Esophagus squamous epithelium (tissue), 5 donors: ENCODE data around the gene METTL6. TPM values are rescaled to one million over a fixed set of nuclear protein-coding genes. Genes with fewer than 3 reads are reported as not detected.
"Not testable (repeated sequence)": the region's sequence is repeated elsewhere in the genome, so short reads cannot be mapped to it uniquely, and the experiment has no call there.

Experiments
- DNase-seq: peaks from one replicate; lab custom pipeline; 2025; lab: John Stamatoyannopoulos, UW
- H3K27ac ChIP-seq, 4 donors: fragments of 200-600 bp; sonication (generic); one replicate each; pipeline ENCODE4 v1.5.1; 2016 to 2019; ENCODE audit warnings: mild to moderate bottlenecking in 1 of 4
- H3K27me3 ChIP-seq, 4 donors: fragments of 200-600 bp; sonication (generic); 1 replicate in 3 of 4; 2 replicates in 1 of 4; pipeline versions ENCODE4 v1.5.1 to v1.6.0; 2017 to 2021; ENCODE audit warnings: antibody characterized with exemption in 1 of 4
- H3K36me3 ChIP-seq, 3 donors: fragments of 200-600 bp; sonication (generic); one replicate each; pipeline ENCODE4 v1.5.1; 2016 to 2019
- H3K4me1 ChIP-seq, 3 donors: fragments of 200-600 bp; sonication (generic); one replicate each; pipeline ENCODE4 v1.5.1; 2017 to 2019
- H3K4me3 ChIP-seq, 4 donors: fragments of 200-600 bp; sonication (generic); 1 replicate in 3 of 4; 2 replicates in 1 of 4; pipeline ENCODE4 v1.5.1; 2016 to 2019; ENCODE audit warnings: mild to moderate bottlenecking in 2 of 4, moderate library complexity in 1 of 4
- H3K9me3 ChIP-seq, 3 donors: fragments of 200-600 bp; sonication (generic); one replicate each; pipeline ENCODE4 v1.5.1; 2016 to 2019
- CTCF ChIP-seq, 6 experiments: fragments of 450-650 bp in 4 of 6; fragments of 200-600 bp in 2 of 6; sonication (generic) in 2 of 6; IDR thresholded peaks; one replicate each; pipeline ENCODE4 v1.5.1; 2016 to 2019; ENCODE audit warnings: antibody characterized with exemption in 6 of 6, mild to moderate bottlenecking in 4 of 6, moderate library complexity in 4 of 6
- POLR2A ChIP-seq, 4 donors: fragments of 450-650 bp; IDR thresholded peaks; one replicate each; pipeline ENCODE4 v1.6.1; 2017; ENCODE audit warnings: antibody characterized with exemption in 4 of 4, mild to moderate bottlenecking in 4 of 4, moderate library complexity in 3 of 4
- WGBS, 2 donors: methylation state at CpG; one replicate each; pipeline ENCODE4 v1.1.5; 2018; 5-methylcytosine and 5-hydroxymethylcytosine counted together
- intact Hi-C: fragments of 100-400 bp; cut with DNase I; formaldehyde crosslinking; loops from one replicate; pipeline ENCODE4 v1.15.0; 2022
- total RNA-seq, 4 donors: library from RNA; depleted of rRNA; stranded (reverse); fragments of >200 nt; gene quantifications; one replicate each; pipeline ENCODE4 v1.1.0, GENCODE V29; 2016
- donor health status: DM: yes; HTN: yes; CAD: no.

The METTL6 gene
- total RNA-seq, 4 donors from 2014 or later = 5.8 to 16.4 (median 12.9) TPM

- no peak for DNase-seq
- Histone ChIP-seq H3K36me3 (no peaks in the 10 kb centered on the region), H3K9me3 (peaks cover 0 to 8% (median 0%) of the 10 kb centered on the region in 3 donors), H3K4me3 (no peak overlapping the region), H3K4me1 (no peaks in the 10 kb centered on the region), H3K27me3 (no peaks in the 10 kb centered on the region), H3K27ac (no peak overlapping the region)
- WGBS, 2 donors = 69 to 76% methylated on average over 5 of the region's 5 CpGs
- no peak for TF ChIP-seq POLR2A (IDR thresholded peaks at IDR 0.05)
- no peak for TF ChIP-seq CTCF (IDR thresholded peaks at IDR 0.05)
- intact Hi-C loops = no loop called here
Observed at GRCh38 chr3:15399970-15400369, 27.4 kb downstream of the METTL6 start.

GRCh38 chr3:15398731-15399133 lies 28.6 kb downstream of the METTL6 start:
- H3K27me3 ChIP-seq, DNase-seq, H3K36me3 ChIP-seq, H3K4me1 ChIP-seq, H3K9me3 ChIP-seq, H3K4me3 ChIP-seq, intact Hi-C loops, H3K27ac ChIP-seq: not testable (repeated sequence)
- TF ChIP-seq CTCF (IDR thresholded peaks at IDR 0.05) = peak in 4 of 6 experiments; percentile 5 to 44 (median 21)
- 85 to 86% methylated on average over 3 of the region's 3 CpGs for WGBS, 2 donors

- 84 to 89% methylated on average over 2 of the region's 2 CpGs for WGBS, 2 donors
- DNase-seq, H3K4me1 ChIP-seq, H3K27ac ChIP-seq, H3K4me3 ChIP-seq, H3K9me3 ChIP-seq, H3K27me3 ChIP-seq, H3K36me3 ChIP-seq, intact Hi-C loops: not testable (repeated sequence)
Observed at GRCh38 chr3:15393252-15393651, 34.1 kb downstream of the METTL6 start.

GRCh38 chr3:15391007-15391406 lies 36.3 kb downstream of the METTL6 start:
- DNase-seq = no peak
- Histone ChIP-seq H3K27me3 (no peaks in the 10 kb centered on the region), H3K4me1 (no peaks in the 10 kb centered on the region), H3K27ac (no peak overlapping the region), H3K4me3 (no peak overlapping the region), H3K36me3 (no peaks in the 10 kb centered on the region), H3K9me3 (peaks cover 0 to 11% (median 0%) of the 10 kb centered on the region in 3 donors)
- intact Hi-C loops = no loop called here
- WGBS, 2 donors = 72 to 76% methylated on average over 5 of the region's 5 CpGs
- TF ChIP-seq POLR2A (IDR thresholded peaks at IDR 0.05) (no peak), CTCF (IDR thresholded peaks at IDR 0.05) (no peak)

- H3K4me3 ChIP-seq = no peak overlapping the region
- peaks cover 0 to 15% (median 0%) of the 10 kb centered on the region in 3 donors for H3K9me3 ChIP-seq
- no peak for DNase-seq
- no peaks in the 10 kb centered on the region for H3K4me1 ChIP-seq
- H3K27ac ChIP-seq = no peak overlapping the region
- intact Hi-C loops = no loop called here
- 49 to 63% methylated on average over 5 of the region's 6 CpGs for WGBS, 2 donors
- TF ChIP-seq CTCF (IDR thresholded peaks at IDR 0.05) = no peak
- no peak for TF ChIP-seq POLR2A (IDR thresholded peaks at IDR 0.05)
- H3K36me3 ChIP-seq = no peaks in the 10 kb centered on the region
- no peaks in the 10 kb centered on the region for H3K27me3 ChIP-seq
Observed at GRCh38 chr3:15390460-15390859, 36.9 kb downstream of the METTL6 start.

- DNase-seq = not testable (repeated sequence)
Observed at GRCh38 chr3:15388335-15388734, 39.0 kb downstream of the METTL6 start.

More at GRCh38 chr3:15388335-15388734, 39.0 kb downstream of the METTL6 start:
- intact Hi-C loops, H3K27me3 ChIP-seq, H3K4me3 ChIP-seq, H3K36me3 ChIP-seq, H3K4me1 ChIP-seq, H3K27ac ChIP-seq: not testable (repeated sequence)
- 100% methylated on average over 3 of the region's 3 CpGs; no CpG with 5 or more reads in 1 of the 2 donors for WGBS, 2 donors
- H3K9me3 ChIP-seq = peaks cover 0 to 15% (median 0%) of the 10 kb centered on the region in 3 donors
